Stimulated activated CD8-positive, alpha-beta memory T cell treated with anti-CD3 and anti-CD28 coated beads, Interleukin-12 subunit alpha, Interleukin-12 subunit beta, amount 100 ng/mL, for 1 hour (primary cell): Measurements from ENCODE around the gene DUSP6.

Experiments used
- DNase-seq: peaks from one replicate; pipeline ENCODE4 v3.0.0-alpha.2; 2020; ENCODE audit warnings: low read depth

DUSP6 gene, protein sequence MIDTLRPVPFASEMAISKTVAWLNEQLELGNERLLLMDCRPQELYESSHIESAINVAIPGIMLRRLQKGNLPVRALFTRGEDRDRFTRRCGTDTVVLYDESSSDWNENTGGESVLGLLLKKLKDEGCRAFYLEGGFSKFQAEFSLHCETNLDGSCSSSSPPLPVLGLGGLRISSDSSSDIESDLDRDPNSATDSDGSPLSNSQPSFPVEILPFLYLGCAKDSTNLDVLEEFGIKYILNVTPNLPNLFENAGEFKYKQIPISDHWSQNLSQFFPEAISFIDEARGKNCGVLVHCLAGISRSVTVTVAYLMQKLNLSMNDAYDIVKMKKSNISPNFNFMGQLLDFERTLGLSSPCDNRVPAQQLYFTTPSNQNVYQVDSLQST

DNA sequence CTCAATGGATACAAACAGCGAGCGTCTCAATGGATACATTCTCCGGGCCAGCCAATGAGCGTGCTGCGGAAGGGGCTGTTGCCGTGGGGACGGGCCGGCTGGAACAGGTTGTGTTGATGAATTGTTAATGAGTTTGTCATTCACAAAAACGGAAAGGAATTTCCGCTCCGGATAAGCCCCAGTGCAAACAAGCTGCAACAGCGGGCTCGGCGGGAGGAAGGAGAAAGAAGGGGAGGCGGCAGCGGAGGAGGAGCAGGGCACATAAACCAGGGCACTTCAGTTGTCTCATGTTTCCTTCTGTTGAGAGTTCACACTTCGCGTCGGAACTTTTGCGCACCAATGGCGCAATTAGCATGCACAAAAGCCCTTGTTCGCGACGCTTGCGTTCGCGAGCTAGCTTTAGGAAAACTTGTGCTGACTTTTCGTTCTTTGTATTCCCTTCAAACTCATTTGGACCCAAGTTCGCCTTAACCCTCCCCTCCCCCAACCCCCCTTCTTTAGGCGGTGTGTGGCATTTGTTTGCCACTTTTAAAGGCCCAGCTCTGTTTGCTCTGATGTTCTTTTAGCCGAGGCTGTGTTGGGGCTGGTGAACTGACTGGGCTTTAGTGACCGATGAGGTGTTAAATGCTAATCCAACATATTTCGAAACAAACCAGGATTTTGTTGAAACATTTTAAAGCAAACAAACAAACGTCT lies at the start of gene DUSP6:
Gene DUSP6 (minus strand): TSS at position 10 of the 696 bp plus-strand sequence. CDS start 462 bp downstream, outside the sequence.
- peak; percentile 63 for DNase-seq

DNA sequence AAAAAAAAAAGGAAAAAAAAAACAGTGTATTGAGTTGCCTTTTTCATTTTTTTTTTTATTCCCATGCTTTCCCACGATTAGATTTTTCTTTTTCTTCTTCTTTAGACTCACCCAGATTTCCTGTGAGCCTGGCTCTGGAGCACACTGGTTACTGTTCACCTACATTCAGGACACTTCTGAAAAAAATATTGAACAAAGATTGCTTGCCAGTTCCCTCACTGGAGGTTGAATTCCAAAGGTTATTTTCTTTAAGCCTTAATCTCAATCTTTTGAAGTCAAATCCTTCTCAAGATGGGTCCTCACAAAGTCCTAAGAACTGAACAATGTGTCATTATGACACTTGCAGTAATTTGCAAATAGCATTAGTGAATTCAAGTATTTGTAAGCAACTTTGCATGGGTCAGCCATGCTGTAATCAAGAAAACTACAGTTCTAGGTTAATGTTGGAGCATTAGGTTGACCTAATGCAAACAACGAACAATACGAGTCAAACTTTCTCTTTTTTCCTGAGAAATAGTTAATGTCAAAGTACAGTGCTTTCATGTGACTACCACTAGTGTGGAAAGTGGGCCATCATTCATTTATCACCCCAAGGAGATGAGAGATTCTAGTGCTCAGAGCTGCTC lies 49.2 kb upstream of the DUSP6 start:
- no peak for DNase-seq

DNA sequence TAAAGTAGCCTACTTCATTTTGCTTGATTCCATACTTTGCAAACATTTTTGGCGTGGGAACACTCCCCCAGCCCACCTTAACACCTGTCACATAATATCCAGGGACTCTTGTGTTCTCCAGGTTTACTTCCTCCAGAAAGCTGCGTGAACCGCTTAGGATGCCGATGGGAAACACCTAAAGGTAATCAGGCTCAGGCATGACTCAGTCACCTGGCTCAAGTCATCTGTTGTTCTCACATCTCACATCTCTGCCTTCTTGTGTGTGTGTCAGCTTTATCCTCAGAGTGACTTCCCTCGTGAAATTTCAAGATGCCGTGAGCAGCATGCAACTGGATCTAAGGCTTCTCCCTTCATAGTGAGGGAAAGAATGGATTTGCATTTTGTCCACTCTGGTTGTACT lies 48.1 kb upstream of the DUSP6 start:
- DNase-seq, result no peak

DNA sequence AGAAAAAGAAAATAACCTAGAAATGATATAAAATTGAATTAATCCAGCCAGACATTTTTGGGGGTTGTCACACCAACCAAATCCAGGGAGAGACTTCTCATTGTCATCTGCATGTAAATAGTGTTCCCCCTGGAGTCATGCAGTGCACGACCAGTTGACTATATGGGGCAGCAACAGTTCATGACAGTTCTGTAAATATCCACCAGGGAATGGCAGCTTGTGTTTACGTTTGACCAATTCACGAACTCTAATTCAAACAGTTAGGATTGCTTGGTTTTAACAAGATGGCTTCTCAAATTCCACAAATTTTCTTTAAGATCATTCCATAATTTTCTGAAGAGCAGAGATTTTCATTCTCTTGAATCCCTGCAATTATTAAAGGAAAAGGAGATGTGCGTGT lies 43.4 kb upstream of the DUSP6 start:
- DNase-seq, result no peak

DNA sequence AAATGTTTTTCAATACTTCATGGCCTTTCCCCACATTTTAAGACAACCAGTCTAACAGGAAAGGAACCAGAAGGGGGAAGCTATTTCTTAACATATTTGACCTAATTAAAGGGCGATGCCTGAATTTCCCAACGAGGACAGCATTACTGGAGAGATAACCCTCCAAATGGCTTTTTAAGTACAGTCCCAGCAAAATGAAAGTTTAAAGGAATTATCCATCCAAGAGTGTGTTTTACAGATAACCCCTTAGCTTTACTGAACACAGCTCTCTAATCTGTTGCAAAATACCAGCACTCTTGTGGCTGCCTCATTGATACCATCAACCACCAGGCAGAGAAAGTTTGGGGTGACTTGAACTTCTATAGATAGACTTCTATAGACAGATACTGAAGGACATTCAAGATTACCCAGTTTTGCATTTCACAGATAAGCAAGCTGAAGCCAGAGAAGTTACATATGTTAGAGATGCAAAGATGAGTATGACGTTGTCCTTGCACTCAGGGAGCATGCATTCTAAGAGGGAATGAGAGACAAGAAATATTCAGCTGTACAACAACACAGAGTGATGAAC lies 41.3 kb upstream of the DUSP6 start:
- DNase-seq, result no peak

DNA sequence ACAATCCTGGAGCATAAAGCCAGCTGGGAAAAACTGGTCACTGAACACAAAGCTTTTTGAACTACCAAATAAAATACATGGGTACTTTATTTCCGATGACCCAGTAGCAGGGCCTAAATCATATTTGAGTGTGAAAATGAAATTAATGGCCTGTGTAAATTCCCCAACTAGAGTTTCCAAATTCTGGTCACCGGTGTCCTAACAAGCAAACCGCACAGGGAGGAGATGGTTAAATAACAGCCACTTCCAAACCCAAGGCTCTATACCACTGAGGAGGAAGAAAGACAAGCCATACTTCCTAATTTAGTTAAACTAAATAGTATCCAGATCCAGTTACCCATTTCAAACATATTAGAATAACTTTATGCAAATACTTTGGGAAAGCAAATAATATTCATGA lies 40.1 kb upstream of the DUSP6 start:
- DNase-seq, result no peak

DNA sequence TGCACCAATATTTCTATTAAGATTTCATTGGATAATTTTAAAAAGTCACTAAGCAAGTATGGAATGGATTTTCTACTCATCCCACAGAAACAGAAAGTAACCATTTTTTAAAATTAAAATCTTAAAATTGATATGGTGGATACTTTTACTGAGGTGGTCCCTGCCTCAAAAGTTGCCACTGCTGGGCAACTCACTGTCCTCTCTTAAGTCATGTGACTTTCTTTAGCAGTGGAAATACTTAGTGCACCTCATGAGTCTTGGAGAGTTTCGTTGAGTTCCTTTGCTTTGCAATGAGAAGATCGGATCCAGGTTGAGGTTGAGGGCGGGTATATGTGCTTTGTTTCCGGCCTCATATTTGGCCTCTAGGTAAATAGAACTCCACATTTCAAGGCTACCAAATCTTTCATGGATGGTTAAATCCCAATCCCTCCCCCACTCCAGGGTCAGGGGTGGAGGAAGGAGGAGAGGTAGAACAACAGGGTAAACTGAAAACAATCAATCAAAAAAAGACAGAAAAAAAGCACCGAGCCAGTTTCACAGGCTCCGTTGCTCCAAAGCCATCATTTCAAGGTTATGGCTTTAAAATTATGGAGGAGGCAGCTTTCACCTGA lies 39.5 kb upstream of the DUSP6 start:
- no peak for DNase-seq

DNA sequence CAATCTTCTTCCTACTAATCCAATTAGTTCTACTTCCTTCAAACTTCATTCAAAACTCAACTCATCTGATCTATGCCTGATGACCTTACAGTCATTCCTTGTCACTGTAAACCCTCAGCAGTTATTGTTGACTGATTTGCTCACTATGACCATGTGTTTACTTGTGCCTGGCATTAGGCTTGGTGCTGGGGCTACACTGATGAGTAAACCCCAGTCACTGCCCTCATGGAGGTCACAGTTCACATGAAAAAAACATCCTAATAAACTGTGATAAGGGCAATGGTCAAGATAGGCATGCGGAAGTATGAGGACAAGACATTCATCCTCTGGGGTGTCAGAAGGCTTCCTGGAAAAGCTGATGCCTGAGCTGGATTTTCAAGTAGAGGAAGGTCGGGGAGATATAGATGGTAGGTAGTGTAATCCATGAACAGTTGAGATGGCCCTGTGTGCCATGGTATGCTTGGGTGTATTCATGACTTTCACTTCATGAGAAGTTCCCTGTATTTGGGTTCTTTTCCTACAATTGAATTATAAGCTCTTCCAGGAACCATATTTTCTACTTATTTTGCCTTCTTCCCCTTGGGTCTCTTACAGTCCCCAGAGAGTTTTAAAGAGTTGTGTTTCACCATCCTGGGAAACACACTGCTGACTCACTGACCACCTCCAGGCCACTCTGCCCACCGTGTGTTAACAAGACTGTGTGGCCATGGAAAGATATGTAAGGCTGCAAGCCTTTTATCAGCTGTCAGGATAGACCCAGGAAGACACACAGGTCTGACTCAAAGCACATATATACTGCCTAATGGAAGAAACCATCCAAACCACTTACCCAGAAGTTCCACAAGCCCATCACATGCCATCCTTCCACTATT lies 38.7 kb upstream of the DUSP6 start:
- no peak for DNase-seq

DNA sequence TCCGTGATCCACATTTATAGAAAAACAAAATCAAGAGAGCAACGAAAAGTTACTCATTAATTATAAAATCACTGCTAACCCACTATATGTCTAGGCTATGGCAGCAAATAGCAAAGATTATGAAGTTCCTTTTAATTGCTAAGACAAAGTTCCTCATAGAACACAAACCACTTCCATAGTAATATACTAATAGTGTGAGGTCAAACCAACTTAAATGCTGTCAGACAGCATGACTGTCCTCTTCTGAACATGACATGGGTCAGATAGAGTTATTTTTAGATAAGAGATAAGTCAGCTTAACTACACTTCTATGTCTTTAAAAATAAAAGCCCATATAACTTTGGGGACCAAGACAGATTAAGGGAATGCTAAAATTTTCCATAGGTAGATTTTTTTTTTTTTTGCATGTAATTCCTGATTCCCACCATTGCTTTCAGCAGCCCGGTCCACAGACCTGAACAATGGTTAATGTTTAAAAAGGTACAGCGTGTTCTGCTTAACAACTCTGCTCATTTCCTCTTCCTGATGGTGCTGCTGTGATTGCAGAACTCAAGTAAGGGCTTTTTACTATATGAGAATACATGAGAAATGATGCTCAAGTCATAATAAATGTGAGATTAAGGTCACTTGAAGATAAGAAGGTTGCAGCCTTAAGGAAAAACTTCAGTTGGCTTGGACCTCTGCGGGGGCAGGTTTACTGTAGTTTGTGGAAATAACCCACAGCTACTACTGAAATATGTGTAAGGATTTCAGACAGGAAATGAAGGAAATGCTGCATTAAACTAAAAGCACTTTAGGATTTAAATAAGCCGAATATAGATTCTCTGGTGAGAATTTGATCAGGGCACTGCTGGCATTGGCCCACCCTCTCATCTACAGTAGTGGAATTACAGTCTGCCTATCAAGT lies 37.7 kb upstream of the DUSP6 start:
- DNase-seq, result no peak

DNA sequence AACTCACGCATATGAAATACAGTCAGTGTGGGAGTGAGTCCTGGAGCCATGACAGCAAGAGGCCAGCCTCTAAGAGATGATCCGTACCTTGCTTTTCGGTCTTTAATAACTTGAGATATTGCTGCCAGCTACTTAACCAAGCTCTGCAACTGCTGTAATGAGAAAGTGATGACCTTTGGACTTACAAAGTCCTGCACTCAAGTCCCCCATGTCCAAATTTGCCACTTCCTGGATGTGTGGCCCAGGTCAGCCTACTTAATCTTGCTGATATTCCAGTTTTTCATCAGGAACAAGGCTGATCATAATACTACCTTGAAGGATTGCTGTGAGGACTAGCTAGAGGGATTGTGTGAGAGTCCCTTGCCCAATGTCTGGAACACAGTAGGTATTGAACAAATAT lies 33.8 kb upstream of the DUSP6 start:
- no peak for DNase-seq

DNA sequence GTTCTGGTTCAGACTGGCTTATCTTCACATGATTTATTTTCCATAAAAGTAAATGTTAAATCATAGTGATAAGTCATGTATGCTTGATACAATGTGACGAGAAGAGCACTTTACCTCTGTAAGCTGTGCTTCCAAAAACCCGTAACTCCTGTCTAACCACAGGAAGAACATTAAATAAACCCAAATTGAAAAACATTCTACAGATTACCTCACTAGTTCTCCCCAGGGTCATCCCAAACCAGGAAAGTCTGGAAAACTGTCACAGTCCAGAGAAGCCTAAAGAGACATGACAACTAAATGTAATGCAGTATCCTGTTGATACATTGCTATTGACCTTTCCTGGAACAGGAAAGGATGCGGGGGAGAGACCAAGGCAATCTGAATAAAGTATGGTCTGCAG lies 32.5 kb upstream of the DUSP6 start:
- no peak for DNase-seq

DNA sequence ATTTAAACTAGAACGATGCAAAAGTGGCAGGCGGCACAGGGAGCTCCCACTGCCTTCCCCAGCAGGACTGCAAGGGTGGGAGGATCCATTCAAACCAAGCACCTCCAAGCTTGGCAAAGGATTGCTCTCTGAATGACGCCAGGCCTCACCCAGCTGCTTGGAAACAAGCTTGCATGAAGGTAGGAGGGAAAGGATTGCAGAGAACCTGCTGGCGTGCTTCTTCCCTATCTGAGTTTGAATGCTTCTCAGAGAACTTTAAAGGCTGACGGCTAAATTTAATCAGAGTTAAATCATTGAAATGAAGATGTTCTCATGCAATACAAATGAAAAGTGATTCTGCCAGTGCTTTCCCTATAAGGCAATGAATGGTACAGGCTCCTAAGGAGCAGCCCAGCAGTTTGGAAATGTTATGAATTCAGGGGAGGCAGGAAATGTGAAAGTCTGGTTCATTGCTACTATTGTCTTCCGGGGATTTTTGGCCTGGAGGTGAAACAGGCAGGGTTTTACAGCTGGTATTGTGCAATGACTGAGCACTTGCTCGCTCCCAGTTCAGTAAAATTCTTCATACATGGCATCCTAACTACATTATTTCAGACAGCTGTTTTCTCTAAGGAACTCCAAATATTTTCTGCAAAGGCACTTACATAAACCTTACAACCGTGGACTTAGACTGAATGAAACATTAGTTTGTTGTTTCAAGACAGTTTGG lies 31.9 kb upstream of the DUSP6 start:
- no peak for DNase-seq

DNA sequence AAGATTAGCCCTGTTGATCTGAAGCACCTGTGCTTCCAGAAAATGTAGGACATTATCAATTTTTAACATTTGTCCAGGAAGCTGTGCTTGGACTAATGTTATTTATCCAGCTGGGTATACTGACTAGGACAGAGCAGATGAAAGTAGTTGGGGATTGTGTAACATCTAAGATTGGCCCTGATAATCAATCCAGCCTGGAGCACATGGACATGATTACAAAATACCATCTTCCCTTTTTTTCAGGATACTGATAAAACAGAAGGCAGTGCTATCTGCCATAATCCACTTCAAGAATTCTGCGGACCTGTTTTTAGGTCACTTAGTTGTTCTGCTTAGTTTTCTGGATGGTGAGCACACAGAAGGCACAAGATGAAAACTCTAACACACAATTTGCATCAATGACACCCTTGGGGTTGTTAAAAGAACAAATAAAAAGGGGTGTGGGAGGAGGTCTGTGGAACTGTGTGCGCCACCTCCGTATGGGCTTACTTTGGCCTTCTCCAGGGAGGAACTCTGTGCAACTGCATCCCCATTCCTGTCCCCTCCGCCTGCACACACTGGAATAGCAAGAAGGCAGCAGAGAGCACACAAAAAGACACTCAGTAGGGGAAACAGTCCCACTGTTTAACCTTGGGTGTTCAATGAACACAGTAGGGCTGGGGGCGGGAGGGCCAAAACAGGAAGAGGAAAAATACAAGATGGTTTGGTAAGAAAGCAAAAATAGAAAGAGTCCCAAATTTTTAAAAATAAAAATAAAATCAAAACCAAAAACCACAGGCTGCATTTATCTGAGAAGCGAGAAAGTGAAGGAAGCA lies 31.1 kb upstream of the DUSP6 start:
- no peak for DNase-seq

DNA sequence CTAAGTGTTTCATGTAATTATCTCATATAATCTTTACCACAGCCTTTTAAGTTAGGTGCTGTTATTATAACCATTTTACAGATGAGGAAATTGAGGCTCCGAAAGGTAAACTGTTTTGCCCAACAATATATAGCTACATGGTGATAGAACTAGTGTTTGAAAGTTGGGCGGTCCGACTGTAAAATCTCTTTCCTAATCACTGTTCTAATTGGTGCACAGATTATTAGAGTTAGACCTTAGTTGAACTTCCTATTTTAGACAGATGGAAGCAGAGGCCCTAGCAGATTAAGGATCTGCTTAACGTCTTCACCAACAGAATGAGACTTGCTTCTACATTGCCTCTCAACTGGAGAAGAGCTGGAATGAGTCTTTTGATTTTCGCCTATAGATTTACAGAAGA lies 30.0 kb upstream of the DUSP6 start:
- DNase-seq, result no peak

DNA sequence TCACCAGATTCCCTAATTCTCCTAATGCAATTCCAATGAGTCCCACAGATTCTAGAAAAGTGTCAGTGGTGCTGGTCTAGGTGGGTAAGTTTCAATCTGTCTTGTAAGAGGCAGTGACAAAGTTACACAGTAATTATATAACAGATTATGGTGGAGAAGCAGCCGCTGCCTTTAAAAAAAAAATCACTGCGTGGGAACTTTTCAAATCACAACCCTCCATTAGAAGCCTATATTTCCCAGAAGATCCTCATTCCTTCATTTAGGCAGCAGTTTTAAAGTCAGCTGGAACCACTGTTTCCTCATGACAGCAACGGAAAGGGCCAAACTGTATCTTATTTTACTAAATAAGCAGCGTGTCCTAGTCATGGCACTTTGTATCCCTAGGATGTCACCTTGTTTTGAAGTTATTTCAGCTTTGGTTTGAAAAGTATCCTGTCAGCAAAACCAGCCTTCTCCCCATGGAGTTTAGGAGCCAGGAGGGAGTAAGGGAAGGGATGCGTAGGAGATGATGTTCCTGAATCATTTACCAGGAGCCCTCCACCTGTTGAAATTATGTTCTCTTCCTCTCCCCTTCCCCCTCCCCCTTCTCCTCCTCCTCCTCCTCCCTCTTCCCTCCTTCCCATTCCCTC lies 27.7 kb upstream of the DUSP6 start:
- DNase-seq, result no peak

DNA sequence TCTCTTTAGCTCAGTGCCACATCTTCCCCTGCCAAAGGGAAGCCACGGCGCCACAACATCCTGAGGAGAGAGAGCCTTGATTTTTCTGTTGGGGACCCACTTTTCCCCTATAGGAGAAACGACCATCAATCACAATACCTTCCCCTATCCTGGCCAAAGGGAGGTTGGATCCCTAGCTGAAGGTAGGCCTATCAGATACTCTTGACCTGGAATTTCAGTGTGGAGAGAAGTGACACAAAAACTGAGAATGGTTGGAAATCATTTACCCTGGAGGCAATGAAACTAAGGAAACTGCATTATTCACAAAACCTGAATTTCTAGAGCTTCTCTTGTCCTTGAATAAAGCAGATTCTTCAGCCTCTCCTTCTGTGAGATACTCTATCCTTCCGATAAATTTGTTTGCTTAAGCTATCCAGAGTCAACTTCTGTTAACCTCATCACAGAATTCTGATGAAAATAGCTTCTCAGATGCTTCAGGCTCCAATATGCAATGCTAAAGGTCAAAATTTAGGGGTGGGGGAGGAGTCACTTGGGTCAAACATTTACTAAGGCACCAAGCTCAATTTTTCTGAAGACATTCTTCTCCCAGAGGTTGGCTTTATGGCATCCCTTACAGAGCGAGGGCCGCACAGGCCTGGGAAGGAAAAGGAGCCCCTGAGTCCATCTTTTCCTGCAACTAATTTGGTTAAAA lies 27.0 kb upstream of the DUSP6 start:
- DNase-seq, result no peak

DNA sequence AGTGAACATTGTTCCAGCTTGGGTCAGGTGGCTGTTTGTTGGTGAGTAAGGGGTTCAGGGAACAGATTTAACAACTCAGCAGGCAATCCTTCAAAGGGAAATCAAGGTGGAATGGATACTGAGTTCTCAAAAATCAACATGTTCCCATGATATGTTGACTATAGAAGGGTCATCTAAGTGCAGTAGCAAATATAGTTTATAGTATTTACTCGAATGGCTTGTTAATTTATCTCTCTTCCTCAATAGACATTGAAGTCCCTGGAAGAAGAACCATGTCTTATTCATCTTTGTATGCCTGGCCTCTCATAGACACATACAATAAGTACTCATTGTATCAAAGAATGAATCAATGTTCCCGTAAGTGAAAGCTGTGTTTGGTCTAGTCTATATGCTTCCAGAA lies 24.5 kb upstream of the DUSP6 start:
- DNase-seq, result no peak

DNA sequence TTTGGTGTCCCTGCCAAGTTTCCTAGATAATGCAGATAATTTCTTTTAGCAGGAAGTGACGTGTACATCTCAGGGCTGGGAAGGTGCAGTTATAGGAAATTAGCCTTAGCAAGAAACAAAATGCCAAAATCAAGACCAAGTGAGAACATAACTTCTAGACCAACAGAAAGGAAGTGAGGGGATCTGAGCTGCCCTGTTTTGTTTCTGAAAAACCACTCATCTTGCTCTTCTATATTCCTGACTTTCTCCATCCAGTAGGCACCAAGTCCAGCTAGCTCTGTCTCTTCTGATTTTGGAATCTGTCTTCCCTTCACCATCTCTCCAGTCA lies 23.9 kb upstream of the DUSP6 start:
- DNase-seq, result no peak
